Colonic mucosa (tissue), 4 donors: ENCODE data around the gene HIPK2. TPM values are rescaled to one million over a fixed set of nuclear protein-coding genes. Genes with fewer than 3 reads are reported as not detected.

Experiments used
- DNase-seq: peaks from one replicate; pipeline ENCODE4 v3.0.0-alpha.2; 2020
- H3K27ac ChIP-seq: fragments of 200-600 bp; one replicate; pipeline ENCODE4 v1.8.0; 2021
- H3K27me3 ChIP-seq: fragments of 200-600 bp; one replicate; pipeline ENCODE4 v1.8.0; 2021
- H3K36me3 ChIP-seq: fragments of 200-600 bp; one replicate; pipeline ENCODE4 v1.8.0; 2021
- H3K4me1 ChIP-seq: fragments of 200-600 bp; one replicate; pipeline ENCODE4 v1.8.0; 2021; ENCODE audit warnings: mild to moderate bottlenecking
- H3K4me3 ChIP-seq: fragments of 200-600 bp; one replicate; pipeline ENCODE4 v1.8.0; 2021
- H3K9ac ChIP-seq, 2 donors: one replicate each; pipeline ENCODE4 v1.7.0; 2013; ENCODE audit warnings: control low read depth in 2 of 2, low read depth in 2 of 2, low read length in 2 of 2
- H3K9me3 ChIP-seq: fragments of 200-600 bp; one replicate; pipeline ENCODE4 v1.8.0; 2021
- intact Hi-C: fragments of 100-400 bp; cut with DNase I; formaldehyde crosslinking; loops from one replicate; pipeline ENCODE4 v1.14.1; 2022
- total RNA-seq, 2 donors: library from RNA; stranded (reverse); fragmentation: NEBNext Ultra II Directional in 1 of 2; extraction: Animal tissue kit (Norgen Biotek cat#: 25700) in 1 of 2; gene quantifications; one replicate each; pipeline ENCODE4 v1.2.1, GENCODE V29; 2021
- TF ChIP-seq, protein P1 (sequence below): fragments of 200-600 bp; IDR thresholded peaks from one replicate; pipeline ENCODE4 v1.8.0; 2022; ENCODE audit warnings: antibody characterized with exemption, mild to moderate bottlenecking
- donor health status: healthy.
- donor health status: DM: no; HTN: no; CAD: no.
- donor health status: DM: no; HTN: no; CAD: no.

The HIPK2 gene
- total RNA-seq, 2 donors from 2014 or later: 25.3 to 28.4 TPM

DNA sequence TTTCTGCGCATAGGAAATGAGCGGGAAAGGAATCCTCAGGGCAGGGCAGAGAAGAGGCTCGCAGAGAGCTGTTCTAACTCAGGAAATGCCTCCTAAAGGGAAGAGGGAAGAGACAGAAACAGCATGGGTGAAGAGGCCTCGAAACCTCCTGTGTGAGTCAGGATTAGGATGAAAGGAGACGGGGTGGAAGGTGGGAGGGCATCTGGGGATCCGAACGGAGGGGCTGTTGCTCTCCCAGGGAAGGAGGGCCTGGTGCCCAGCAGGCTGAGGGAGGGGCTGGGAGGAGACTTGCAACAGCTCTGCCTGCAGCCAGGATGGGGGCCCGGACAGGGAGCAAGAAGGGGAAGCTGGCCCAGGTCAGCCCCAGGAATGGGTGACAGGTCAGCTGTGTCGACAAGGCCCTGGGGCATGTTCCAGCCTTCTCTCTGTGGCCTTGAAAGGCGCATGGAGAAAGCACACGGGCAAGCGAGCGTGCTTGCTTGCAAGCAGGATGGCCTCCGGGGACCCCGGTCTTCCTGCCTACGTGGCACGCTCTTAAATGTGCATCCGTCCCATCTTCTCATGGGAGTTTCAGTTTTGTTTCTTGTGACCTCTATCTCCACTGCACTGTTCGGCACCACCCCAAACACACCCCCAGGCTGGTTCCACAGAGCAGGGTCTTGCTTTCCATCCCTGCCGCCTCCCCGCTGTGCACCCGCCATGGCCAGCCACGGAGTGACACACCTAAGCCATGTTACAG, 63.5 kb downstream of the HIPK2 start:
- DNase-seq: no peak
- TF ChIP-seq, protein P1, sequence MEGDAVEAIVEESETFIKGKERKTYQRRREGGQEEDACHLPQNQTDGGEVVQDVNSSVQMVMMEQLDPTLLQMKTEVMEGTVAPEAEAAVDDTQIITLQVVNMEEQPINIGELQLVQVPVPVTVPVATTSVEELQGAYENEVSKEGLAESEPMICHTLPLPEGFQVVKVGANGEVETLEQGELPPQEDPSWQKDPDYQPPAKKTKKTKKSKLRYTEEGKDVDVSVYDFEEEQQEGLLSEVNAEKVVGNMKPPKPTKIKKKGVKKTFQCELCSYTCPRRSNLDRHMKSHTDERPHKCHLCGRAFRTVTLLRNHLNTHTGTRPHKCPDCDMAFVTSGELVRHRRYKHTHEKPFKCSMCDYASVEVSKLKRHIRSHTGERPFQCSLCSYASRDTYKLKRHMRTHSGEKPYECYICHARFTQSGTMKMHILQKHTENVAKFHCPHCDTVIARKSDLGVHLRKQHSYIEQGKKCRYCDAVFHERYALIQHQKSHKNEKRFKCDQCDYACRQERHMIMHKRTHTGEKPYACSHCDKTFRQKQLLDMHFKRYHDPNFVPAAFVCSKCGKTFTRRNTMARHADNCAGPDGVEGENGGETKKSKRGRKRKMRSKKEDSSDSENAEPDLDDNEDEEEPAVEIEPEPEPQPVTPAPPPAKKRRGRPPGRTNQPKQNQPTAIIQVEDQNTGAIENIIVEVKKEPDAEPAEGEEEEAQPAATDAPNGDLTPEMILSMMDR: no peak
- intact Hi-C loops: no loop called here
- Histone ChIP-seq H3K27me3 (no peaks in the 10 kb centered on the region), H3K27ac (no peak overlapping the region), H3K4me1 (no peaks in the 10 kb centered on the region), H3K9ac (no peak overlapping the region), H3K9me3 (no peaks in the 10 kb centered on the region), H3K4me3 (no peak overlapping the region), H3K36me3 (no peaks in the 10 kb centered on the region)

GRCh38 chr7:139713526-139714162, 64.2 kb downstream of the HIPK2 start:
- Histone ChIP-seq H3K36me3 (no peaks in the 10 kb centered on the region), H3K9me3 (no peaks in the 10 kb centered on the region), H3K27ac (no peak overlapping the region), H3K4me3 (no peak overlapping the region), H3K27me3 (no peaks in the 10 kb centered on the region), H3K4me1 (no peaks in the 10 kb centered on the region), H3K9ac (no peak overlapping the region)
- intact Hi-C loops: no loop called here
- DNase-seq: no peak
- TF ChIP-seq, protein P1: no peak

DNA sequence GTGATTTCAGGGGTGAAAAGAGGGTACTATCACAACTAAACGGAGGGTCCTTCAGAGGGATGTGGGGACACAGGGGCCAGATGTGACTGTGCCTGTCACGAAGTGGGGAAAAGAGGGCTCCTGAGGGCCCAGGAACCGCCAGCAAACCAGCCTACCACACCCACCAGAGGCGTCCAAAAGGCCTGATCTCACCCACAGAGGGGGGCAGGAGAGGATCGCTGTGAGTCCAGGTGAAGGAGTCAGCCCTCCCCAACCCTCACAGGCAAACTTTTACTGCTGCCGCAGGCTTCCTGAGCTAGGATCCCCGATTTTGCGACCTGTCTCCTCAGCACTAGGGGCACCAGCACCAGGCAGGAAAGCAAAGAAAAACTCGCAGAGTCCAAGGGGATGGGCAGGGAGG, 64.7 kb downstream of the HIPK2 start:
- Histone ChIP-seq H3K9ac (no peak overlapping the region), H3K36me3 (no peaks in the 10 kb centered on the region), H3K9me3 (no peaks in the 10 kb centered on the region), H3K4me3 (no peak overlapping the region), H3K27ac (no peak overlapping the region), H3K27me3 (no peaks in the 10 kb centered on the region), H3K4me1 (no peaks in the 10 kb centered on the region)
- TF ChIP-seq, protein P1: no peak
- intact Hi-C loops: no loop called here
- no peak for DNase-seq

GRCh38 chr7:139711991-139712743, 65.6 kb downstream of the HIPK2 start:
- Histone ChIP-seq H3K27me3 (no peaks in the 10 kb centered on the region), H3K9me3 (no peaks in the 10 kb centered on the region), H3K36me3 (no peaks in the 10 kb centered on the region), H3K9ac (no peak overlapping the region), H3K4me1 (no peaks in the 10 kb centered on the region), H3K4me3 (no peak overlapping the region), H3K27ac (no peak overlapping the region)
- TF ChIP-seq, protein P1: no peak
- intact Hi-C loops: no loop called here
- no peak for DNase-seq

GRCh38 chr7:139710036-139710435, 67.8 kb downstream of the HIPK2 start:
- Histone ChIP-seq H3K36me3 (no peaks in the 10 kb centered on the region), H3K9ac (no peak overlapping the region), H3K27ac (no peak overlapping the region), H3K4me3 (no peak overlapping the region), H3K4me1 (no peaks in the 10 kb centered on the region), H3K9me3 (no peaks in the 10 kb centered on the region), H3K27me3 (no peaks in the 10 kb centered on the region)
- intact Hi-C loops: no loop called here
- TF ChIP-seq, protein P1: no peak
- no peak for DNase-seq
